NCI-H1436 (cell line): ENCODE data around the gene PIP4P1.
"Not testable (repeated sequence)": the region's sequence is repeated elsewhere in the genome, so short reads cannot be mapped to it uniquely, and the experiment has no call there.

ENCODE experiments used
- DNase-seq: peaks from one replicate; lab custom pipeline; 2025; lab: John Stamatoyannopoulos, UW

PIP4P1 gene

GRCh38 chr14:20476776-20477175, 15.5 kb upstream of the PIP4P1 start:
- no peak for DNase-seq

GRCh38 chr14:20472536-20473169, 11.4 kb upstream of the PIP4P1 start:
- no peak for DNase-seq

- DNase-seq = no peak
Measured at GRCh38 chr14:20470603-20470901, 9.3 kb upstream of the PIP4P1 start.

GRCh38 chr14:20469890-20470602, 8.8 kb upstream of the PIP4P1 start:
- DNase-seq = no peak

GRCh38 chr14:20469242-20469889, 8.1 kb upstream of the PIP4P1 start, which contains the start of gene PNP:
PNP (plus strand) TSS chr14:20469406; CDS start chr14:20469525, 119 bp downstream.
- peak; percentile 90 for DNase-seq

GRCh38 chr14:20468764-20469241, 7.6 kb upstream of the PIP4P1 start:
- no peak for DNase-seq

- peak; percentile 66 for DNase-seq
Measured at GRCh38 chr14:20460458-20461224, 593 bp downstream of the PIP4P1 start.

GRCh38 chr14:20458031-20458789, 3.0 kb downstream of the PIP4P1 start:
- DNase-seq = no peak

- DNase-seq = no peak
Measured at GRCh38 chr14:20456971-20457370, 4.3 kb downstream of the PIP4P1 start.

GRCh38 chr14:20455355-20456300, 5.6 kb downstream of the PIP4P1 start:
- DNase-seq = peak; percentile 84

- peak; percentile 99 for DNase-seq
Measured at GRCh38 chr14:20454516-20455354, 6.5 kb downstream of the PIP4P1 start, which contains the start of the genes APEX1 and OSGEP. APEX1 (plus strand) TSS chr14:20455226; CDS start chr14:20455646, 420 bp downstream. OSGEP (minus strand) TSS chr14:20454812; CDS start chr14:20454683, 129 bp downstream.

GRCh38 chr14:20452831-20453230, 8.4 kb downstream of the PIP4P1 start:
- not testable (repeated sequence) for DNase-seq

- DNase-seq = no peak
Measured at GRCh38 chr14:20446889-20447288, 14.3 kb downstream of the PIP4P1 start.

- DNase-seq = not testable (repeated sequence)
Measured at GRCh38 chr14:20443650-20444049, 17.6 kb downstream of the PIP4P1 start.

GRCh38 chr14:20441461-20441860, 19.8 kb downstream of the PIP4P1 start:
- DNase-seq = no peak

GRCh38 chr14:20440882-20441281, 20.4 kb downstream of the PIP4P1 start:
- DNase-seq = no peak

- DNase-seq = no peak
Measured at GRCh38 chr14:20440465-20440864, 20.8 kb downstream of the PIP4P1 start.

GRCh38 chr14:20438664-20439063, 22.6 kb downstream of the PIP4P1 start:
- no peak for DNase-seq

GRCh38 chr14:20436363-20436755, 24.9 kb downstream of the PIP4P1 start:
- no peak for DNase-seq
